ENCODE measurements around the gene CNTNAP5. TPM values are rescaled to one million over a fixed set of nuclear protein-coding genes. Genes with fewer than 3 reads are reported as not detected.
A peak's percentile ranks its signal among the peaks of the same experiment; 100 is the strongest.

Gene CNTNAP5
- total RNA-seq, 4 donors from 2014 or later: 0.20 to 1.4 (median 0.68) TPM; not detected in 1

- no peak for DNase-seq
- intact Hi-C loops (cut with DNase I; ENCODE audit: low total_unique reads) (no loop called here), in situ Hi-C loops (cut with MboI; ENCODE audit: low pct_ligation_motif_present in 1 of 4, low pct_unique_long_range_greater_than_20kb in 1 of 4, low sequenced_read_pairs in 3 of 4) (no loop called here)
- Histone ChIP-seq H3K4me1 (peaks cover 0 to 6% (median 0%) of the 10 kb centered on the region in 4 donors), H3K4me3 (no peak overlapping the region), H3K27me3 (no peaks in the 10 kb centered on the region), H3K36me3 (no peaks in the 10 kb centered on the region), H3K9me3 (no peaks in the 10 kb centered on the region), H3K27ac (no peak overlapping the region)
- TF ChIP-seq POLR2A (IDR thresholded peaks at IDR 0.05) (no peak), POLR2AphosphoS5 (IDR thresholded peaks at IDR 0.05) (no peak), EP300 (IDR thresholded peaks at IDR 0.05; ENCODE audit: low read depth) (no peak)
- TF ChIP-seq, protein P1, sequence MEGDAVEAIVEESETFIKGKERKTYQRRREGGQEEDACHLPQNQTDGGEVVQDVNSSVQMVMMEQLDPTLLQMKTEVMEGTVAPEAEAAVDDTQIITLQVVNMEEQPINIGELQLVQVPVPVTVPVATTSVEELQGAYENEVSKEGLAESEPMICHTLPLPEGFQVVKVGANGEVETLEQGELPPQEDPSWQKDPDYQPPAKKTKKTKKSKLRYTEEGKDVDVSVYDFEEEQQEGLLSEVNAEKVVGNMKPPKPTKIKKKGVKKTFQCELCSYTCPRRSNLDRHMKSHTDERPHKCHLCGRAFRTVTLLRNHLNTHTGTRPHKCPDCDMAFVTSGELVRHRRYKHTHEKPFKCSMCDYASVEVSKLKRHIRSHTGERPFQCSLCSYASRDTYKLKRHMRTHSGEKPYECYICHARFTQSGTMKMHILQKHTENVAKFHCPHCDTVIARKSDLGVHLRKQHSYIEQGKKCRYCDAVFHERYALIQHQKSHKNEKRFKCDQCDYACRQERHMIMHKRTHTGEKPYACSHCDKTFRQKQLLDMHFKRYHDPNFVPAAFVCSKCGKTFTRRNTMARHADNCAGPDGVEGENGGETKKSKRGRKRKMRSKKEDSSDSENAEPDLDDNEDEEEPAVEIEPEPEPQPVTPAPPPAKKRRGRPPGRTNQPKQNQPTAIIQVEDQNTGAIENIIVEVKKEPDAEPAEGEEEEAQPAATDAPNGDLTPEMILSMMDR (IDR thresholded peaks at IDR 0.05): no peak
These were observed 771.6 kb downstream of the CNTNAP5 start for GRCh38 chr2:124796647-124797046.

DNA sequence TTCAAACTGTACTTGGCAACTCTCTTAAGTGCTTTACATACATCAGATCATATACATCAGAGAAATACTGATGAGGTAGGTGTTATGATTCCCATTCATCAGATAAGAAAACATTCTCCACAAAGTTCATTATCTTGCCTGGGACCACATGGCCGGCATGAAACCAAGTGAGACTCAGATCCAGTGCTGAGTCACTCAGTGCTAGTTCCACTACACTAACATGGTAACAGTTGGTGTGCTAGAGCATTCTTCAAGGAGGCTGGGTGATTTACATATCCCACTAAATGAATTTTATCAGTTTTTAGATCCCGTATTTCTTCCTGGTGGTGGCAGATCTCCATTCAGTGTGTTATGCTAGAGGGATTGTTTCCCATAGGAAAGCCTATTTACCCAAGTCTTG lies 772.0 kb downstream of the CNTNAP5 start:
- Histone ChIP-seq H3K27ac (no peak overlapping the region), H3K36me3 (no peaks in the 10 kb centered on the region), H3K4me3 (no peak overlapping the region), H3K9me3 (no peaks in the 10 kb centered on the region), H3K27me3 (no peaks in the 10 kb centered on the region), H3K4me1 (peaks cover 0 to 6% (median 0%) of the 10 kb centered on the region in 4 donors)
- TF ChIP-seq POLR2A (IDR thresholded peaks at IDR 0.05) (no peak), POLR2AphosphoS5 (IDR thresholded peaks at IDR 0.05) (no peak), EP300 (IDR thresholded peaks at IDR 0.05; ENCODE audit: low read depth) (no peak)
- TF ChIP-seq, protein P1 (IDR thresholded peaks at IDR 0.05): no peak
- no peak for DNase-seq
- 78% methylated on average over 2 of the region's 2 CpGs; no CpG with 5 or more reads in 1 of the 2 donors for WGBS, 2 donors (ENCODE audit: low coverage in 1 of 2)
- intact Hi-C loops (cut with DNase I; ENCODE audit: low total_unique reads) (no loop called here), in situ Hi-C loops (cut with MboI; ENCODE audit: low pct_ligation_motif_present in 1 of 4, low pct_unique_long_range_greater_than_20kb in 1 of 4, low sequenced_read_pairs in 3 of 4) (no loop called here)

GRCh38 chr2:124798551-124798950 lies 773.5 kb downstream of the CNTNAP5 start:
- peaks cover 0 to 6% (median 0%) of the 10 kb centered on the region in 4 donors for H3K4me1 ChIP-seq
- 48 to 65% methylated on average over 1 of the region's 1 CpG for WGBS, 2 donors (ENCODE audit: low coverage in 1 of 2)
- H3K4me3 ChIP-seq: no peak overlapping the region
- H3K27ac ChIP-seq: no peak overlapping the region
- H3K36me3 ChIP-seq: no peaks in the 10 kb centered on the region
- no peaks in the 10 kb centered on the region for H3K27me3 ChIP-seq
- in situ Hi-C loops (cut with MboI; ENCODE audit: low pct_ligation_motif_present in 1 of 4, low pct_unique_long_range_greater_than_20kb in 1 of 4, low sequenced_read_pairs in 3 of 4) (no loop called here), intact Hi-C loops (cut with DNase I; ENCODE audit: low total_unique reads) (no loop called here)
- TF ChIP-seq POLR2A (IDR thresholded peaks at IDR 0.05): no peak
- TF ChIP-seq, protein P1 (IDR thresholded peaks at IDR 0.05): no peak
- TF ChIP-seq EP300 (IDR thresholded peaks at IDR 0.05; ENCODE audit: low read depth): no peak
- no peak for TF ChIP-seq POLR2AphosphoS5 (IDR thresholded peaks at IDR 0.05)
- no peak for DNase-seq
- no peaks in the 10 kb centered on the region for H3K9me3 ChIP-seq

GRCh38 chr2:124804014-124804940 lies 779.2 kb downstream of the CNTNAP5 start:
- H3K4me1 ChIP-seq: peaks cover 0 to 11% (median 7%) of the 10 kb centered on the region in 4 donors
- 39 to 40% methylated on average over 5 of the region's 5 CpGs for whole genome bisulfite sequencing, 2 donors (ENCODE audit: low coverage in 1 of 2)
- intact Hi-C loops (cut with DNase I; ENCODE audit: low total_unique reads): no loop called here
- TF ChIP-seq POLR2AphosphoS5 (IDR thresholded peaks at IDR 0.05) (peak in 1 of 3 donors; percentile 20), POLR2A (IDR thresholded peaks at IDR 0.05) (no peak), EP300 (IDR thresholded peaks at IDR 0.05; ENCODE audit: low read depth) (no peak)
- TF ChIP-seq, protein P1 (IDR thresholded peaks at IDR 0.05): peak; percentile 24 to 49 (median 44)
- H3K27ac ChIP-seq: peak overlapping the region; percentile 67 to 78 (median 74)
- no peaks in the 10 kb centered on the region for H3K36me3 ChIP-seq
- no peaks in the 10 kb centered on the region for H3K9me3 ChIP-seq
- in situ Hi-C loops (cut with MboI; ENCODE audit: low pct_ligation_motif_present in 1 of 4, low pct_unique_long_range_greater_than_20kb in 1 of 4, low sequenced_read_pairs in 3 of 4): loop anchor here in 1 of 4 donors (25.0 kb wide), 1 partner anchor 767 kb away; the partner anchor contains the start of gene CNTNAP5
- peak; percentile 43 for DNase-seq
- H3K27me3 ChIP-seq: no peaks in the 10 kb centered on the region
- H3K4me3 ChIP-seq: no peak overlapping the region
